IPS-20b (cell line): ENCODE results near the gene NME5.
"Not testable (repeated sequence)": the region's sequence is repeated elsewhere in the genome, so short reads cannot be mapped to it uniquely, and the experiment has no call there.

Source experiments
- H3K27ac ChIP-seq: one replicate; pipeline ENCODE4 v1.5.1; 2013; ENCODE audit warnings: low read length
- H3K27me3 ChIP-seq: 2 replicates; pipeline ENCODE4 v1.6.1; 2013; ENCODE audit warnings: mild to moderate bottlenecking, low read length, inconsistent platforms; ENCODE audit not compliant: insufficient read depth
- H3K36me3 ChIP-seq: 2 replicates; pipeline ENCODE4 v1.6.1; 2013; ENCODE audit warnings: low read depth, mild to moderate bottlenecking, inconsistent platforms, low read length, moderate library complexity; ENCODE audit not compliant: insufficient read depth
- H3K4me1 ChIP-seq: 2 replicates; pipeline ENCODE4 v1.6.1; 2013; ENCODE audit warnings: mild to moderate bottlenecking, control low read depth, inconsistent platforms, low read length, moderate library complexity; ENCODE audit not compliant: insufficient read depth
- H3K4me3 ChIP-seq: 2 replicates; pipeline ENCODE4 v1.5.1; 2013; ENCODE audit warnings: mild to moderate bottlenecking, low read length, inconsistent platforms
- H3K9ac ChIP-seq: 2 replicates; pipeline ENCODE4 v1.6.1; 2013; ENCODE audit warnings: low read depth, mild to moderate bottlenecking, inconsistent platforms, low read length, moderate library complexity
- H3K9me3 ChIP-seq: 2 replicates; pipeline ENCODE4 v1.6.1; 2013; ENCODE audit warnings: mild to moderate bottlenecking, low read depth, low read length, inconsistent platforms; ENCODE audit not compliant: insufficient read depth

Gene NME5

DNA sequence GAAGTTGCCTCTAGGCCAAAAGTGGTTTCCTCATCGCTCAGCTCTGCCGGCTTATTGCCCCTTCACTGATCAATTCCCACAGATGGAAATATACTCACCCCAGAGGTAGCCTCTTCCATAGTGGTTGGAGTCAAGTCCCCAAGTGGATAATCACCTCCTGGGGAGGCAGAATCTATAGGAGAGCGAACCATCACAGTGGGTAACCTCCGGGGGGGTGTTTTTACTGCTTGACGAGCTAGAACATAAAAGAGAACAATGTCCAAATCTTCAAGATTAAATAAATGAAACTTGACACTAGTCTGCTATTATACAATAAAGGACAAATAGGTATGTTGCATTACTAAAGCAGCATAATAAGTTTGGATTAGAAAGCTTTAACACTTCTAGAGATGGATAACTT is 29.9 kb upstream of the NME5 start:
- no peaks in the 10 kb centered on the region for H3K27me3 ChIP-seq
- H3K4me3 ChIP-seq = no peak overlapping the region
- peaks cover 95% of the 10 kb centered on the region for H3K36me3 ChIP-seq
- no peaks in the 10 kb centered on the region for H3K9me3 ChIP-seq
- no peak overlapping the region for H3K27ac ChIP-seq
- no peaks in the 10 kb centered on the region for H3K4me1 ChIP-seq
- no peak overlapping the region for H3K9ac ChIP-seq

DNA sequence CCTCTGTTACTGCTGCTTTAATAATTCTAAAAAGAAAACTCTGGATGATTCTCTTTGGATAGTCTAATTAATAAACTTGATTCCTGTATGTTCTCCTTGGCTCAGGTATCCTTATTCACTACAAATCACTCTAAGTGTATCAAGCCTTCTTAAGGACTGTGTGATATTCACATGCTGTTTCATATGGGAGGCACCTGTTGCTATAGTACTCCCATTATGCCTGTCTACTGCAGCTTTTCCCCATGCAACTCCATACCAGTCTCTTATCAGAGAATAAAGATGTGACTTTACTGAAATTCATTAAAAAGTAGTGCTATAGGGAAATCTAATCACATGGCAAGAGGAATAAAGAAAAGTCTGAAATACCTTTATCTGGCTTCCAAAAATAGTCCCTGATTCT is 24.5 kb upstream of the NME5 start:
- H3K9me3 ChIP-seq = no peaks in the 10 kb centered on the region
- no peaks in the 10 kb centered on the region for H3K27me3 ChIP-seq
- no peak overlapping the region for H3K9ac ChIP-seq
- H3K4me1 ChIP-seq = no peaks in the 10 kb centered on the region
- H3K27ac ChIP-seq = no peak overlapping the region
- no peak overlapping the region for H3K4me3 ChIP-seq
- H3K36me3 ChIP-seq = peaks cover 100% of the 10 kb centered on the region

GRCh38 chr5:138160706-138161105 is 21.5 kb upstream of the NME5 start:
- H3K36me3 ChIP-seq = peaks cover 95% of the 10 kb centered on the region

DNA sequence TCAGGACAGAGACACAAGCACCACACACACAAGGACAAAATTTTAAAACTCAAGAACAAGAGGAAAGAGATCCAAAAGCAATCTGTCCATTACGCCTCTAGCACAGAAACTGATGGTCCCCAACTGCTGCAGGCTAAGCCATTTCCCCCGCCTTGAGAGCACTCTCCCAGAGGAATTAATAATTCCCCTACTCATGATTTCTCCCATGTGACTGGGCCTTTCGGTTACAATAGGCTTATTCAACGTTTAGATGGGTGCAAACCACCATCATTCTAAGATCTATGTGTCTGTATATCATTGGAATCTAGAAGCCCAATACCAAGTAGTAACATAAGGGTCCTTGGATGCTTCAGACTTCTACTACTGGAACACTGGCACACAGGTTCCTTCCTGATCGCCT is 20.4 kb upstream of the NME5 start:
- no peak overlapping the region for H3K27ac ChIP-seq
- no peaks in the 10 kb centered on the region for H3K9me3 ChIP-seq
- peaks cover 84% of the 10 kb centered on the region for H3K36me3 ChIP-seq
- H3K27me3 ChIP-seq = no peaks in the 10 kb centered on the region
- no peak overlapping the region for H3K9ac ChIP-seq
- H3K4me3 ChIP-seq = no peak overlapping the region
- no peaks in the 10 kb centered on the region for H3K4me1 ChIP-seq

More at GRCh38 chr5:138160706-138161105, 21.5 kb upstream of the NME5 start:
- H3K27ac ChIP-seq = no peak overlapping the region
- H3K4me1 ChIP-seq = no peaks in the 10 kb centered on the region
- H3K4me3 ChIP-seq = no peak overlapping the region
- H3K9ac ChIP-seq = no peak overlapping the region
- H3K27me3 ChIP-seq = no peaks in the 10 kb centered on the region
- H3K9me3 ChIP-seq = no peaks in the 10 kb centered on the region

DNA sequence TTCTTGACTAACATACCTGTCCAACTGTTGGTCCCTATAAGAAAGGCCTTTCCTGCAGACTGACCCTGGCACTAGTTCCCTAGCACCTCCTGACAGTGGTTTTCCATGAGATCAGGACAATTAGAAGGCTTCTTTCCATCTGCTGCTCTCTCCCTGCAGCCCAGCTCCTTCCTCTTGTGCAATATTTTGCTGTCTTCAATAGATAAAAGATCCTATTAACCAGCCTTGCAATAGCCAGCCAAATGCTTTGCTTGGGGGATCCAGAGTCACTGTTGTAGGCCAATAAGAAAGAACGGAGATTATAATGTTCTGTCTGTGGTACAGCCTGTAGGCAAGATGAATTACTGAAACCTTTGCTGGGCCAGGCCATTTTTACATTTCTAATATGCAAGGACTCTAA is 18.4 kb upstream of the NME5 start:
- H3K27me3 ChIP-seq = no peaks in the 10 kb centered on the region
- H3K9me3 ChIP-seq = no peaks in the 10 kb centered on the region
- peaks cover 64% of the 10 kb centered on the region for H3K36me3 ChIP-seq
- H3K27ac ChIP-seq = no peak overlapping the region
- no peak overlapping the region for H3K4me3 ChIP-seq
- no peaks in the 10 kb centered on the region for H3K4me1 ChIP-seq
- no peak overlapping the region for H3K9ac ChIP-seq

- H3K4me1 ChIP-seq, H3K9me3 ChIP-seq, H3K4me3 ChIP-seq, H3K9ac ChIP-seq, H3K27ac ChIP-seq, H3K27me3 ChIP-seq: not testable (repeated sequence)
- peaks cover 47% of the 10 kb centered on the region for H3K36me3 ChIP-seq
Observed at GRCh38 chr5:138155977-138156376, 16.7 kb upstream of the NME5 start.

- H3K9me3 ChIP-seq = no peaks in the 10 kb centered on the region
- H3K36me3 ChIP-seq = no peaks in the 10 kb centered on the region
- H3K27me3 ChIP-seq = no peaks in the 10 kb centered on the region
- H3K27ac ChIP-seq = no peak overlapping the region
- H3K4me3 ChIP-seq = no peak overlapping the region
- no peaks in the 10 kb centered on the region for H3K4me1 ChIP-seq
- no peak overlapping the region for H3K9ac ChIP-seq
Observed at GRCh38 chr5:138149530-138149929, 10.3 kb upstream of the NME5 start.

DNA sequence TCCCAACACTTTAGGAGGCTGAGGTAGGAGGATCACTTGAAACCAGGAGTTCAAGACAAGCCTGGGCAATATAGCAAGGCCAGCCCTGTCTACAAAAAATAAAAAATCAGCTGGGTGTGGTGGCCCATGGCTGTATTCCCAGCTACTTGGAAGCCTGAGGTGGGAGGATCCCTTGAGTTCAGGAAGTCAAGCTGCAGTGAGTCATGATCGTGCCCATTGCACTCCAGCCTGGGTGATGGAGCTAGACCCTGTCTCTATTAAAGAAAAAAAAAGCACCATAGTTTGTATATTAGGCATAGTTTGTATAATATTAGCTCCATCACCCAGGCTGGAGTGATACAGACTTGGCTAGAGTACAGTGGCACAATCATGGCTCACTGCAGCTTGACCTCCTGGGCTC is 9.6 kb upstream of the NME5 start:
- Histone ChIP-seq H3K9me3 (no peaks in the 10 kb centered on the region), H3K9ac (no peak overlapping the region), H3K27me3 (no peaks in the 10 kb centered on the region), H3K4me3 (no peak overlapping the region), H3K36me3 (no peaks in the 10 kb centered on the region), H3K4me1 (no peaks in the 10 kb centered on the region), H3K27ac (no peak overlapping the region)

- H3K27ac ChIP-seq, H3K9ac ChIP-seq, H3K27me3 ChIP-seq: not testable (repeated sequence)
Observed at GRCh38 chr5:138143578-138143977, 4.3 kb upstream of the NME5 start.

DNA sequence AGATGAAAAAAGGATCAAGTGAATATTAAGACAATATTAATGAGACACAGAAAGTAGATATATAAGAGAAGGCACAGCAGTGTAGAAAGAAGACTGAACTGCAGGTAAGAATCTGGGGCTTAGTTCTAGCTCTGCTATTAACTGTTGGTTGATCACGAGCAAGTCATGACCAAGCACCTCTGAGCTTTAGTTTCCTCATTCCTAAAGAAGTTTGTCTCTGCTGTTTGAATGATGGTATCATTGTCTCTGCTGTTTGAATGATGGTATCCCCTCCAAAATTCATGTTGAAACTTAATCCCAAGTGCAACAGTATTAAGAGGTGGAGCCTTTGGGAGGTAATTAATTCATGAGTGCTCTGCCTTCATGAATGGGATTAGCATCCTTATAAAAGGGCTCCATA is 2.5 kb upstream of the NME5 start:
- H3K4me3 ChIP-seq = no peak overlapping the region
- H3K4me1 ChIP-seq = no peaks in the 10 kb centered on the region
- no peaks in the 10 kb centered on the region for H3K36me3 ChIP-seq
- no peak overlapping the region for H3K9ac ChIP-seq
- H3K27ac ChIP-seq = no peak overlapping the region
- no peaks in the 10 kb centered on the region for H3K9me3 ChIP-seq
- no peaks in the 10 kb centered on the region for H3K27me3 ChIP-seq

More at GRCh38 chr5:138143578-138143977, 4.3 kb upstream of the NME5 start:
- H3K9me3 ChIP-seq, H3K4me3 ChIP-seq, H3K36me3 ChIP-seq, H3K4me1 ChIP-seq: not testable (repeated sequence)

- H3K36me3 ChIP-seq = no peaks in the 10 kb centered on the region
- H3K4me1 ChIP-seq = no peaks in the 10 kb centered on the region
- H3K4me3 ChIP-seq = no peak overlapping the region
- no peak overlapping the region for H3K9ac ChIP-seq
- no peaks in the 10 kb centered on the region for H3K9me3 ChIP-seq
- H3K27me3 ChIP-seq = no peaks in the 10 kb centered on the region
- H3K27ac ChIP-seq = no peak overlapping the region
Observed at GRCh38 chr5:138140268-138140667, 1.0 kb upstream of the NME5 start.

- no peaks in the 10 kb centered on the region for H3K9me3 ChIP-seq
- peak overlapping the region; percentile 77 for H3K4me3 ChIP-seq
Observed at GRCh38 chr5:138139781-138140090, 508 bp upstream of the NME5 start.

DNA sequence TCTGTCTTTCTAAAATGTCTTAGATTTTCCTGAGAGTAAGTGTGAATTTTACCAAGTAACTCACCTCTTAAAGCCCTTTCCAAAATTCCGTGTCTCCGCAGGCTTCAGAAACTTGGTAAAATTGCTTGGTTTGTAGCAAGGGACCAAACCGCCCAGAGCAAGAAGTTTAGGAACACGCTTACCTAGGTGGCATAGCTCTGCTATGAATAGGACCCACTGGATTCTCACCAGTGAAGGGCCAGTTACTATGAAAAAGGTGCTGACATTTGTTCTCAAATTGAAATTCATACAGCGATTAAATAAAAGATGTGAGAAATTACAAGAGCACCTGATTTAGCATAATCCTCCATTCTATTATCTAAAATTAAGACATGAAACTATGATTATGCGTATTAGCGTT is 6.7 kb downstream of the NME5 start:
- peaks cover 4% of the 10 kb centered on the region; the same call in 1 of the 2 replicates for H3K4me1 ChIP-seq
- H3K4me3 ChIP-seq = peak overlapping the region; percentile 65; the same call in 1 of the 2 replicates
- no peaks in the 10 kb centered on the region for H3K36me3 ChIP-seq
- H3K9me3 ChIP-seq = no peaks in the 10 kb centered on the region
- H3K27me3 ChIP-seq = no peaks in the 10 kb centered on the region
- H3K9ac ChIP-seq = peak overlapping the region; percentile 58; the same call in 1 of the 2 replicates
- no peak overlapping the region for H3K27ac ChIP-seq

More at GRCh38 chr5:138139781-138140090, 508 bp upstream of the NME5 start:
- Histone ChIP-seq H3K4me1 (no peaks in the 10 kb centered on the region), H3K36me3 (no peaks in the 10 kb centered on the region), H3K9ac (peak overlapping the region; percentile 5; the same call in 1 of the 2 replicates), H3K27ac (no peak overlapping the region), H3K27me3 (no peaks in the 10 kb centered on the region)
